Heart left ventricle (tissue), 16 donors: ENCODE data around the gene SLC49A3. TPM values are rescaled to one million over a fixed set of nuclear protein-coding genes. Genes with fewer than 3 reads are reported as not detected.
A peak's percentile ranks its signal among the peaks of the same experiment; 100 is the strongest.

Experiments used
- ATAC-seq, 4 donors: fragments of 200-7000 bp; cut with Tn5 transposase; one replicate each; pipeline ENCODE4 v1.9.1; 2020 to 2022; ENCODE audit warnings: moderate library complexity in 4 of 4, mild to moderate bottlenecking in 3 of 4, moderate number of reproducible peaks in 1 of 4
- DNase-seq, 5 donors: peaks; one replicate each; pipeline ENCODE4 v3.0.0-alpha.2; 2020
- H3K27ac ChIP-seq, 12 donors: fragments of 200-600 bp; sonication (generic) in 4 of 12; one replicate each; pipeline versions ENCODE4 v1.5.0 to v1.8.0; 2016 to 2022; ENCODE audit warnings: mild to moderate bottlenecking in 2 of 12
- H3K27me3 ChIP-seq, 9 donors: fragments of 200-600 bp; sonication (generic) in 2 of 9; one replicate each; pipeline versions ENCODE4 v1.5.1 to v1.8.0; 2016 to 2022; ENCODE audit warnings: mild to moderate bottlenecking in 3 of 9
- H3K36me3 ChIP-seq, 9 donors: fragments of 200-600 bp; sonication (generic) in 2 of 9; one replicate each; pipeline versions ENCODE4 v1.5.0 to v1.8.0; 2018 to 2022; ENCODE audit warnings: mild to moderate bottlenecking in 2 of 9
- H3K4me1 ChIP-seq, 12 donors: fragments of 200-600 bp; sonication (generic) in 4 of 12; one replicate each; pipeline versions ENCODE4 v1.5.0 to v1.8.0; 2016 to 2022; ENCODE audit warnings: mild to moderate bottlenecking in 3 of 12
- H3K4me3 ChIP-seq, 12 donors: fragments of 200-600 bp; sonication (generic) in 4 of 12; one replicate each; pipeline versions ENCODE4 v1.5.0 to v1.8.0; 2017 to 2022; ENCODE audit warnings: mild to moderate bottlenecking in 9 of 12, moderate library complexity in 4 of 12
- H3K9me3 ChIP-seq, 12 donors: fragments of 200-600 bp; sonication (generic) in 4 of 12; one replicate each; pipeline versions ENCODE4 v1.5.0 to v1.8.0; 2016 to 2022; ENCODE audit warnings: mild to moderate bottlenecking in 1 of 12
- CTCF ChIP-seq, 12 donors: fragments of 200-600 bp; sonication (generic) in 4 of 12; IDR thresholded peaks; one replicate each; pipeline versions ENCODE4 v1.5.0 to v1.8.0; 2018 to 2022; ENCODE audit warnings: antibody characterized with exemption in 12 of 12, mild to moderate bottlenecking in 5 of 12
- POLR2A ChIP-seq, 2 donors: fragments of 450-650 bp; IDR thresholded peaks; one replicate each; pipeline ENCODE4 v1.6.1; 2017; ENCODE audit warnings: antibody characterized with exemption in 2 of 2, mild to moderate bottlenecking in 2 of 2, moderate library complexity in 2 of 2
- WGBS, 4 donors: extraction: QIAGEN DNeasy Blood & Tissue Kit in 2 of 4; methylation state at CpG; one replicate each; pipeline versions ENCODE4 v1.1.5 to v1.1.7; 2013 to 2018; 5-methylcytosine and 5-hydroxymethylcytosine counted together
- intact Hi-C, 10 donors: fragments of 100-400 bp; cut with DNase I; formaldehyde crosslinking; loops; one replicate each; pipeline versions ENCODE4 v1.11.1 to v1.14.2; 2022
- polyA plus RNA-seq, 2 donors: library from polyadenylated mRNA; stranded (reverse); fragments of 200-250 nt; gene quantifications; one replicate each; pipeline ENCODE4 v1.2.3, GENCODE V29; 2013
- total RNA-seq, 9 donors: library from RNA; depleted of rRNA in 2 of 9; stranded (reverse); fragments of >200 nt in 2 of 9; fragmentation: NEBNext Ultra II Directional in 3 of 9; extraction: Animal tissue kit (Norgen Biotek cat#: 25700) in 3 of 9; gene quantifications; one replicate each; pipeline versions ENCODE4 v1.1.0 to v1.2.4, GENCODE V29; 2016 to 2023
- donor health status: ischemic (EF 13 %, LVEDD 7.1; RV severe dilation, severe dysfunction).
- donor health status: healthy with polysubstance abuse.
- donor health status: DM: no; HTN: yes; CAD: no.
- donor health status: DM: no; HTN: no; CAD: no.
- donor health status: ischemic (EF 25% LVEDD 6.9; RV normal size, moderate dysfunction).
- donor health status: ischemic (EF 25% LVEDD 5.7; RV mildly dilated, moderate dysfunction).
- donor health status: healthy.
- donor health status: DM: yes; HTN: yes; CAD: no.
- donor health status: ischemic (EF 35%, LVEDD 5.7; RV mildly dilated, moderate dysfunction).
- donor health status: nonischemic (EF 11% LVEDD 7.7; RV severe dilation, severe dysfunction).
- donor health status: DM: yes; HTN: yes; CAD: no.
- donor health status: PGD.
- donor health status: ischemic (EF 29% LVEDD 5.4; RV normal size, mild dysfunction).
- donor health status: nonischemic (EF 23%, LVEDD 6.1; RV moderate dilation, normal function).

The SLC49A3 gene
- total and polyA plus RNA-seq, 11 donors: 5.2 to 20.5 (median 8.9) TPM

GRCh38 chr4:657834-658667 is 30.9 kb downstream of the SLC49A3 start:
- no peak for ATAC-seq
- 69 to 85% (median 80%) methylated on average over 11 to 27 of the region's 27 CpGs for WGBS, 4 donors
- peaks cover 0 to 2% (median 0%) of the 10 kb centered on the region in 12 donors for H3K4me1 ChIP-seq
- no peaks in the 10 kb centered on the region for H3K9me3 ChIP-seq
- no peak overlapping the region for H3K27ac ChIP-seq
- H3K27me3 ChIP-seq: peaks cover 0 to 5% (median 0%) of the 10 kb centered on the region in 9 donors
- intact Hi-C loops: no loop called here
- no peak overlapping the region for H3K4me3 ChIP-seq
- DNase-seq: peak in 3 of 5 donors; percentile 27 to 59 (median 27)
- TF ChIP-seq CTCF (IDR thresholded peaks at IDR 0.05): no peak
- no peak for TF ChIP-seq POLR2A (IDR thresholded peaks at IDR 0.05)
- H3K36me3 ChIP-seq: no peaks in the 10 kb centered on the region

- 75 to 85% (median 79%) methylated on average over 18 to 23 of the region's 23 CpGs for WGBS, 4 donors
- Histone ChIP-seq H3K36me3 (no peaks in the 10 kb centered on the region), H3K27ac (no peak overlapping the region), H3K4me3 (no peak overlapping the region), H3K27me3 (no peaks in the 10 kb centered on the region), H3K9me3 (no peaks in the 10 kb centered on the region), H3K4me1 (no peaks in the 10 kb centered on the region)
- DNase-seq: peak in 2 of 5 donors; percentile 24 to 46
- intact Hi-C loops: no loop called here
- TF ChIP-seq CTCF (IDR thresholded peaks at IDR 0.05): no peak
- no peak for TF ChIP-seq POLR2A (IDR thresholded peaks at IDR 0.05)
- no peak for ATAC-seq
These were observed 31.6 kb downstream of the SLC49A3 start for GRCh38 chr4:657338-657833.

GRCh38 chr4:656436-657337 is 32.3 kb downstream of the SLC49A3 start:
- H3K4me3 ChIP-seq: no peak overlapping the region
- WGBS, 4 donors: 72 to 75% (median 73%) methylated on average over 48 to 58 of the region's 58 CpGs
- DNase-seq (peak in 3 of 5 donors; percentile 23 to 52 (median 25)), ATAC-seq (no peak)
- H3K4me1 ChIP-seq: no peaks in the 10 kb centered on the region
- no peaks in the 10 kb centered on the region for H3K36me3 ChIP-seq
- no peaks in the 10 kb centered on the region for H3K9me3 ChIP-seq
- H3K27ac ChIP-seq: no peak overlapping the region
- intact Hi-C loops: no loop called here
- peaks cover 0 to 1% (median 0%) of the 10 kb centered on the region in 9 donors for H3K27me3 ChIP-seq
- TF ChIP-seq CTCF (IDR thresholded peaks at IDR 0.05): no peak
- no peak for TF ChIP-seq POLR2A (IDR thresholded peaks at IDR 0.05)
